Measurements from ENCODE around the gene AUTS2. TPM values are rescaled to one million over a fixed set of nuclear protein-coding genes. Genes with fewer than 3 reads are reported as not detected.

Gene AUTS2
- total and polyA plus RNA-seq, 7 experiments from 2014 or later, result 0.40 to 31.7 (median 4.2) TPM

DNA sequence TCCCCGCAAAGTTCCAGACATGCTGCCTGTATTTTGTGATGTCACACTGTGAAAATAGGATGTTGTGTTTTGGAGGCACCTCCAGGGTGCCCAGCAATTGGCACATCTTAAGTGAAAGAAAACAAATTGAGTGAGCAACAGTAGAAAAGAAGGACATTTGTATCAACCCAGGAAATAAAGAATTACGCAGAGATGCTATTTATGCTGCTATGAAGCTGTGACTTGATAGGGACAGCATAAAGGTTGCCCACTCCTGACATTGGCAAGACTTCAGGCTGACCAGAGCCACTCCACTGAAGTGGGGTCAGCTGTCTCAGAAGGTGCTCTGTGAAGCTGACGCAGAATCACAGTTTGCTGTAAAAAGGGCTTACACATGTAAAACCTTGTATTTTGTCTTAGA is 803.8 kb downstream of the AUTS2 start:
- intact Hi-C loops (cut with micrococcal nuclease), result no loop called here
- Histone ChIP-seq H3K4me3 (ENCODE audit: low read length) (no peak overlapping the region), H3K27me3 (ENCODE audit: control insufficient read depth in 2 of 2, insufficient read depth in 2 of 2, low read length in 2 of 2) (no peaks in the 10 kb centered on the region), H3K9me3 (ENCODE audit: control insufficient read depth in 2 of 3, low read length in 3 of 3) (no peaks in the 10 kb centered on the region), H3K27ac (ENCODE audit: low read depth, low read length) (no peak overlapping the region), H3K36me3 (ENCODE audit: control insufficient read depth in 2 of 3, insufficient read depth in 3 of 3, low read length in 3 of 3) (no peaks in the 10 kb centered on the region), H3K4me1 (ENCODE audit: control insufficient read depth in 2 of 2, insufficient read depth in 2 of 2, low read length in 2 of 2) (no peaks in the 10 kb centered on the region)
- Mint-ChIP-seq H3K9me3 (peaks cover 0 to 10% (median 0%) of the 10 kb centered on the region in 11 donors), H3K27ac (no peak overlapping the region), H3K27me3 (peaks cover 0 to 7% (median 0%) of the 10 kb centered on the region in 5 donors), H3K4me3 (no peak overlapping the region), H3K4me1 (no peaks in the 10 kb centered on the region), H3K36me3 (no peaks in the 10 kb centered on the region)
- POLR2A ChIA-PET, result no interaction called here
- ATAC-seq, result no peak
- CTCF ChIA-PET, result no interaction called here
- DNase-seq, result no peak

DNA sequence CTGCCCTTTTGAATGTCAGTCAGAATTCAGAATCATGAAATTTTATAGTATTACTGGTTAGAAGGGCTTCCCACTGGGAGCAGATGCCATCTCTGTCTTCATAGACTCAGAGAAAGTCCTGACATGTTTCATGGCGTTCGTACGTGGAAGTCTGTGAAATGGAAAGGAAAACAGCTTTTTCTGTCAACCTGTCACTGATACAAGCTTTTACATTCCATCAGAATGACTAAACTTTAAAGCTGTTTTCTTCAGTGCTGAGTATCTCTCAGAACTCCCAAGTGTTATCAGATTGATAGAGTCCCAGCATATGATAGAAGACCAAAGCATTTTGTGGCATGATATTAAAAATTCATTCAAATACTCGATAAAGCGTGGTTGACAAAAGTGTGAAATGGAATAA is 807.0 kb downstream of the AUTS2 start:
- CTCF ChIA-PET, result interaction anchor here (0.6 kb wide), 1 partner anchor 1406 kb away, joined by 3 read pairs; no protein-coding TSS in a partner anchor
- POLR2A ChIA-PET, result interaction anchor here (0.5 kb wide), 1 partner anchor 86 kb away, joined by 3 read pairs; no protein-coding TSS in a partner anchor
- no peaks in the 10 kb centered on the region for H3K9me3 ChIP-seq (ENCODE audit: control insufficient read depth in 2 of 3, low read length in 3 of 3)
- H3K4me3 ChIP-seq (ENCODE audit: low read length), result no peak overlapping the region
- no peak for ATAC-seq
- Mint-ChIP-seq H3K4me1 (no peaks in the 10 kb centered on the region), H3K27me3 (peaks cover 0 to 7% (median 0%) of the 10 kb centered on the region in 5 donors), H3K36me3 (no peaks in the 10 kb centered on the region), H3K9me3 (peaks cover 0 to 1% (median 0%) of the 10 kb centered on the region in 11 donors), H3K4me3 (no peak overlapping the region), H3K27ac (no peak overlapping the region)
- intact Hi-C loops (cut with micrococcal nuclease), result no loop called here
- no peaks in the 10 kb centered on the region for H3K36me3 ChIP-seq (ENCODE audit: control insufficient read depth in 2 of 3, insufficient read depth in 3 of 3, low read length in 3 of 3)
- H3K27ac ChIP-seq (ENCODE audit: low read depth, low read length), result no peak overlapping the region
- no peaks in the 10 kb centered on the region for H3K27me3 ChIP-seq (ENCODE audit: control insufficient read depth in 2 of 2, insufficient read depth in 2 of 2, low read length in 2 of 2)
- no peaks in the 10 kb centered on the region for H3K4me1 ChIP-seq (ENCODE audit: control insufficient read depth in 2 of 2, insufficient read depth in 2 of 2, low read length in 2 of 2)
- DNase-seq, result no peak

DNA sequence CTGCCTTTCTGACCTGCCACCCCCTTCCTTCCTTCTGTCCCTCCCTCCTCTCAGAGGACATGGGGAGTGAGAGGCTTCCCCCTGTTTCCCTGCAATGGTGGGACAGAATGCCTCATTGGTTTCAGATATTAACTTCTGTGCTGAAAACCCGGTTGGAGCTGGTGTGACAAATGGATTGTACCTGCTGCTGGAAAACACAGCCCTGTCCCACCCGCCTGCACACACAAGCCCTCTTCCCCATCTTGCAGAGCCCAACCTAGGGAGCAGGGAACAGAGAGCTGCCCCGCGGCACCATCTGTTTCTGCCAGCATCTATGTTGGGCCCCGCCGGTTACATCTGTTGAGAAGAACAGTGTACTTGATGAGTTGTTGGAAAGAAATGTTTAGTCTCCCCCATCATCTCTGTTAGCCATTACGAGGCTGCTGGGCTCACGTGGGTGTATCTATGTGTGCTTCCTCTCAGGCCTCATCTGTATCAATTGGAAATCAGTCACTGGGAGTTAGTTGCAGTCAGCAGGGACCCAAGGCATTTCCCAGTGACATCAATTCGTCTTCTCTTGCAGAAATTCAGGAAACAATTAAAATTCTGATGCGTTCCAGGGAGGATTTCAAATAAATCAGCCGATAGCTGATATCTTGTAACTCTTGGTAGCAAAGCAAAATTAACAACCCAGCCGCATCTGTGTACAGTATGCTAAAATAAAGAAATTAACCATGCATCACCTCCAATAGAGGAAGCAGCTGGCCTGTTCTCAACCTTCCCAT is 808.1 kb downstream of the AUTS2 start:
- H3K4me1 ChIP-seq (ENCODE audit: control insufficient read depth in 2 of 2, insufficient read depth in 2 of 2, low read length in 2 of 2), result no peaks in the 10 kb centered on the region
- H3K36me3 ChIP-seq (ENCODE audit: control insufficient read depth in 2 of 3, insufficient read depth in 3 of 3, low read length in 3 of 3), result no peaks in the 10 kb centered on the region
- CTCF ChIA-PET, result interaction anchor here (0.7 kb wide), 1 partner anchor 1589 kb away, joined by 3 read pairs; no protein-coding TSS in a partner anchor
- Mint-ChIP-seq H3K27ac (no peak overlapping the region), H3K9me3 (no peaks in the 10 kb centered on the region), H3K4me3 (no peak overlapping the region), H3K36me3 (no peaks in the 10 kb centered on the region), H3K27me3 (no peaks in the 10 kb centered on the region), H3K4me1 (no peaks in the 10 kb centered on the region)
- no peaks in the 10 kb centered on the region for H3K27me3 ChIP-seq (ENCODE audit: control insufficient read depth in 2 of 2, insufficient read depth in 2 of 2, low read length in 2 of 2)
- ATAC-seq (no peak), DNase-seq (no peak)
- H3K9me3 ChIP-seq (ENCODE audit: control insufficient read depth in 2 of 3, low read length in 3 of 3), result no peaks in the 10 kb centered on the region
- no peak overlapping the region for H3K27ac ChIP-seq (ENCODE audit: low read depth, low read length)
- intact Hi-C loops (cut with micrococcal nuclease), result no loop called here
- no peak overlapping the region for H3K4me3 ChIP-seq (ENCODE audit: low read length)
- POLR2A ChIA-PET, result no interaction called here

DNA sequence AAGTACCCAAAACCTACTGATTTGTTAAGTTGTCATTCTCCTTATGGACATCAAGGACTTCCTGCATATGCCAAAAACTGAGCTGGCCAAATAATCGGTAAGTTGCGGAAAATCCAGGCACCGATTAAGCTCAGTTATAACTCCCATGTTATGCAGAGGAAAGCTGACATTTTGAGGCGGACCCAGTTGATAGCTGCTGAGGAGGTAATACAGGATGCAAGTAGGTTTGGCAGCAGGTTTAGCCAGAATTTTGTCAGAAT is 808.6 kb downstream of the AUTS2 start:
- no peaks in the 10 kb centered on the region for H3K9me3 Mint-ChIP-seq
- Histone ChIP-seq H3K36me3 (ENCODE audit: control insufficient read depth in 2 of 3, insufficient read depth in 3 of 3, low read length in 3 of 3) (no peaks in the 10 kb centered on the region), H3K4me1 (ENCODE audit: control insufficient read depth in 2 of 2, insufficient read depth in 2 of 2, low read length in 2 of 2) (no peaks in the 10 kb centered on the region), H3K27ac (ENCODE audit: low read depth, low read length) (no peak overlapping the region), H3K27me3 (ENCODE audit: control insufficient read depth in 2 of 2, insufficient read depth in 2 of 2, low read length in 2 of 2) (no peaks in the 10 kb centered on the region), H3K4me3 (ENCODE audit: low read length) (no peak overlapping the region), H3K9me3 (ENCODE audit: control insufficient read depth in 2 of 3, low read length in 3 of 3) (no peaks in the 10 kb centered on the region)
- intact Hi-C loops (cut with micrococcal nuclease), result no loop called here
- ChIA-PET CTCF (interaction anchor here (0.7 kb wide), 1 partner anchor 1590 kb away, joined by 3 read pairs; no protein-coding TSS in a partner anchor), POLR2A (no interaction called here)
- H3K4me1 Mint-ChIP-seq, result no peaks in the 10 kb centered on the region
- no peaks in the 10 kb centered on the region for H3K27me3 Mint-ChIP-seq
- no peaks in the 10 kb centered on the region for H3K36me3 Mint-ChIP-seq
- DNase-seq (no peak), ATAC-seq (no peak)
- no peak overlapping the region for H3K4me3 Mint-ChIP-seq
- H3K27ac Mint-ChIP-seq, result no peak overlapping the region

DNA sequence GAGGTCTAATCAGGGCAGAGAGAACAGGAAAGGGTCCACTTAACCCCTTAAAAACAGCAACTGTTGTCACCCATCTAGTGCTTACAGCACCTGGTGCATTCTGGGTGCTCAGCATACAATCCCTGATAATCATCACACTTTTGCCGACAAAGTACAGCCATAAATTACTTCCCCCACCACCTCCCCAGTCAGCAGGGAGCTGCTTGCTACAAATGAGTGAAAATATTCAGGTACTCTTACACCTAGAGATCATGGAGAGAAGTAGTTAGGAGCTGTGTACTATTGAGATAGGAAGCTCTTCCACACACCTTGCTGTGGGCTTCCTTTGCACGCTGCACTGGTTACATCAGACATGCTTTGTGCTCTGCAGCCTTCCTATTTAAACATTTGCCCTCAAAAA is 810.2 kb downstream of the AUTS2 start:
- no peaks in the 10 kb centered on the region for H3K36me3 Mint-ChIP-seq
- no peaks in the 10 kb centered on the region for H3K4me1 Mint-ChIP-seq
- H3K27ac ChIP-seq (ENCODE audit: low read depth, low read length), result no peak overlapping the region
- no peaks in the 10 kb centered on the region for H3K9me3 ChIP-seq (ENCODE audit: control insufficient read depth in 2 of 3, low read length in 3 of 3)
- ChIA-PET POLR2A (no interaction called here), CTCF (no interaction called here)
- no peak overlapping the region for H3K4me3 ChIP-seq (ENCODE audit: low read length)
- H3K36me3 ChIP-seq (ENCODE audit: control insufficient read depth in 2 of 3, insufficient read depth in 3 of 3, low read length in 3 of 3), result no peaks in the 10 kb centered on the region
- no peak overlapping the region for H3K4me3 Mint-ChIP-seq
- DNase-seq (no peak), ATAC-seq (no peak)
- intact Hi-C loops (cut with micrococcal nuclease), result no loop called here
- no peaks in the 10 kb centered on the region for H3K27me3 ChIP-seq (ENCODE audit: control insufficient read depth in 2 of 2, insufficient read depth in 2 of 2, low read length in 2 of 2)
- H3K4me1 ChIP-seq (ENCODE audit: control insufficient read depth in 2 of 2, insufficient read depth in 2 of 2, low read length in 2 of 2), result no peaks in the 10 kb centered on the region
- no peak overlapping the region for H3K27ac Mint-ChIP-seq
- no peaks in the 10 kb centered on the region for H3K9me3 Mint-ChIP-seq
- no peaks in the 10 kb centered on the region for H3K27me3 Mint-ChIP-seq

DNA sequence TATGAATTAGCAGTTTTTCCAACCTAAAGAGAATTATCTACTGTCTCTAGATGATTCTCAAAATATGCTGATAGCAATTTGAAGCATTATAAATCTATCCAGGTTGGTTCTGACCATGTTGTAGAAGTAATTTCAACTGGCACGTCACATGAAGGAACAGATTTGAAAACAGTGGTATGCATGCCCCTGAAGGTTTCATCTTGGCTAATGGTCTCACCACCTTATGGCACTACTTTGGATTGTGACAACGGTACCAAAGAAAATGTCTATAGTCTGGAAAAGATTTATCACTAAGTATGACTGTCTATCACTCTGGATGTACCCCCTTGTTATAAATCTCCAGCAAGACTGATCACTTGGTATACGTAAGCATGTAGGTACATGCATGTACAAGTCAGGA is 810.6 kb downstream of the AUTS2 start:
- H3K27ac Mint-ChIP-seq, result no peak overlapping the region
- H3K36me3 ChIP-seq (ENCODE audit: control insufficient read depth in 2 of 3, insufficient read depth in 3 of 3, low read length in 3 of 3), result no peaks in the 10 kb centered on the region
- no peak overlapping the region for H3K27ac ChIP-seq (ENCODE audit: low read depth, low read length)
- H3K4me1 Mint-ChIP-seq, result no peaks in the 10 kb centered on the region
- no peaks in the 10 kb centered on the region for H3K9me3 Mint-ChIP-seq
- no peaks in the 10 kb centered on the region for H3K36me3 Mint-ChIP-seq
- ATAC-seq (no peak), DNase-seq (no peak)
- no peak overlapping the region for H3K4me3 Mint-ChIP-seq
- H3K4me3 ChIP-seq (ENCODE audit: low read length), result no peak overlapping the region
- POLR2A ChIA-PET, result no interaction called here
- no peaks in the 10 kb centered on the region for H3K9me3 ChIP-seq (ENCODE audit: control insufficient read depth in 2 of 3, low read length in 3 of 3)
- intact Hi-C loops (cut with micrococcal nuclease), result no loop called here
- H3K27me3 Mint-ChIP-seq, result no peaks in the 10 kb centered on the region
- CTCF ChIA-PET, result no interaction called here
- H3K4me1 ChIP-seq (ENCODE audit: control insufficient read depth in 2 of 2, insufficient read depth in 2 of 2, low read length in 2 of 2), result no peaks in the 10 kb centered on the region
- no peaks in the 10 kb centered on the region for H3K27me3 ChIP-seq (ENCODE audit: control insufficient read depth in 2 of 2, insufficient read depth in 2 of 2, low read length in 2 of 2)

DNA sequence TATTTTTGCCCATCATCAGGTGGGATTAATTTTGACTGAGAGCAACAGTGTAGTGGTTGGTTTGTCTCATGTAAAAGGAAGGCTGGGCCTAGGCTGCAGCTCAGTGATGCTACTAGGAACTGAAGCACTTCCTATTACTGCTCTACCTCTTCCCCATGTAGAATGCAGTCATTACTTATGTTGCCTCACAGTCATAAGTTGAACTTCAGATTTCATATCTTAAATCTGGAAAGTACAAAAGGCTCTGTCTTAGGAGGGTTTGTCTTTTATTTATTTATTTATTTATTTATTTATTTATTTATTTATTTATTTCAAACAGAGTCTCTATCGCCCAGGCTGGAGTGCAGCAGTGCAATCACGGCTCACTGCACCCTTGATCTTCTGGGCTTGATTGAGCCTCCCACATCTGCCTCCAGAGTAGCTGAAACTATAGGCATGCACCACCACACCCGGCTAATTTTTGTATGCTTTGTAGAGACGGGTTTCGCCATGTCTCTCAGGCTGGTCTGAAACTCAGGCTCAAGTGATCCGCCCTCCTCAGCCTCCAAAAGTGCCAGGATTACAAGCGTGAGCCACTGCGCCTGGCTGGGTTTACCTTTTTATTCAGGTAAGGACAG is 812.0 kb downstream of the AUTS2 start:
- CTCF ChIA-PET, result no interaction called here
- Mint-ChIP-seq H3K9me3 (peaks cover 0 to 1% (median 0%) of the 10 kb centered on the region in 11 donors), H3K4me1 (no peaks in the 10 kb centered on the region), H3K27me3 (no peaks in the 10 kb centered on the region), H3K36me3 (no peaks in the 10 kb centered on the region), H3K27ac (no peak overlapping the region), H3K4me3 (no peak overlapping the region)
- H3K36me3 ChIP-seq (ENCODE audit: control insufficient read depth in 2 of 3, insufficient read depth in 3 of 3, low read length in 3 of 3), result no peaks in the 10 kb centered on the region
- intact Hi-C loops (cut with micrococcal nuclease), result no loop called here
- no peak overlapping the region for H3K4me3 ChIP-seq (ENCODE audit: low read length)
- H3K9me3 ChIP-seq (ENCODE audit: control insufficient read depth in 2 of 3, low read length in 3 of 3), result no peaks in the 10 kb centered on the region
- no peaks in the 10 kb centered on the region for H3K4me1 ChIP-seq (ENCODE audit: control insufficient read depth in 2 of 2, insufficient read depth in 2 of 2, low read length in 2 of 2)
- ATAC-seq (no peak), DNase-seq (no peak)
- POLR2A ChIA-PET, result no interaction called here
- H3K27ac ChIP-seq (ENCODE audit: low read depth, low read length), result no peak overlapping the region
- no peaks in the 10 kb centered on the region for H3K27me3 ChIP-seq (ENCODE audit: control insufficient read depth in 2 of 2, insufficient read depth in 2 of 2, low read length in 2 of 2)

Data from naive thymus-derived CD4-positive, alpha-beta T cell (primary cell).